Islet precursor cell (in vitro differentiated cells): ENCODE data around the gene MBP.

Experiments
- DNase-seq: peaks from one replicate; pipeline ENCODE4 v3.0.0-alpha.2; 2018

MBP gene

GRCh38 chr18:77062518-77063003 lies 70.0 kb downstream of the MBP start:
- DNase-seq: no peak

GRCh38 chr18:77061946-77062517 lies 70.6 kb downstream of the MBP start:
- DNase-seq: no peak

- no peak for DNase-seq
Measured at GRCh38 chr18:77061281-77061945, 71.2 kb downstream of the MBP start.

- no peak for DNase-seq
Measured at GRCh38 chr18:77060151-77060550, 72.4 kb downstream of the MBP start.

- no peak for DNase-seq
Measured at GRCh38 chr18:77059294-77059916, 73.2 kb downstream of the MBP start.

GRCh38 chr18:77058290-77058835 lies 74.2 kb downstream of the MBP start:
- DNase-seq: no peak

GRCh38 chr18:77057006-77057395 lies 75.6 kb downstream of the MBP start:
- DNase-seq: no peak

GRCh38 chr18:77056344-77057005 lies 76.1 kb downstream of the MBP start:
- DNase-seq: no peak

- DNase-seq: no peak
Measured at GRCh38 chr18:77055429-77056300, 76.9 kb downstream of the MBP start.

- peak; percentile 93 for DNase-seq
Measured at GRCh38 chr18:77054606-77055428, 77.8 kb downstream of the MBP start.

- DNase-seq: no peak
Measured at GRCh38 chr18:77054288-77054605, 78.3 kb downstream of the MBP start.

GRCh38 chr18:77053616-77054287 lies 78.8 kb downstream of the MBP start:
- no peak for DNase-seq

- no peak for DNase-seq
Measured at GRCh38 chr18:77052983-77053309, 79.6 kb downstream of the MBP start.

- no peak for DNase-seq
Measured at GRCh38 chr18:77052297-77052982, 80.1 kb downstream of the MBP start.

GRCh38 chr18:77051581-77052296 lies 80.8 kb downstream of the MBP start:
- DNase-seq: no peak

- DNase-seq: no peak
Measured at GRCh38 chr18:77049938-77050337, 82.6 kb downstream of the MBP start.

GRCh38 chr18:77047803-77048419 lies 84.7 kb downstream of the MBP start:
- no peak for DNase-seq

- no peak for DNase-seq
Measured at GRCh38 chr18:77046994-77047393, 85.6 kb downstream of the MBP start.

GRCh38 chr18:77046409-77046808 lies 86.2 kb downstream of the MBP start:
- no peak for DNase-seq

- DNase-seq: no peak
Measured at GRCh38 chr18:77045677-77046076, 86.9 kb downstream of the MBP start.
